Amniotic stem cell (primary cell): Measurements from ENCODE around the gene DPP3.

Experiments
- DNase-seq: peaks from one replicate; lab custom pipeline; 2025; lab: John Stamatoyannopoulos, UW

Gene DPP3

DNA sequence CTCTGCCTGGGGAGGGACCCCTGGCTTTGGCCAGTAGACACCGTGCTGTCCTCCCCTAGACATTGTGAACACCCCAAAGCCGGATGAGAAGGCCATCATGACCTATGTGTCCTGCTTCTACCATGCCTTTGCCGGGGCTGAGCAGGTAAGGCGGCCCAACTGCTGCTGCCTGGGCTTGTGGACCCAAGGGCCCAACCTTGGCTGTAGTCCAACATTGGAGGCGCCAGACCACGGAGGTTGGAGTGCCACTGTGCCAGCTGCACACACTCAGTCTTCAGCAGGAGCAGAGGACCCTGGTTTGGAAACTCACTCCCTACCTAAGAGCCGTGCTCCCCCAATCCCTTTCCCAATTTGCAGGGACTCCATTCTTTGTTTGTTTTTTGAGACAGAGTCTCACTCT lies 75.9 kb downstream of the DPP3 start:
- DNase-seq = no peak

GRCh38 chr11:66557733-66558326 lies 77.6 kb downstream of the DPP3 start:
- no peak for DNase-seq
